GF-D8 (cell line): ENCODE results near the gene CA11.
A peak's percentile ranks its signal among the peaks of the same experiment; 100 is the strongest.
"Not testable (repeated sequence)": the region's sequence is repeated elsewhere in the genome, so short reads cannot be mapped to it uniquely, and the experiment has no call there.

Experiments used
- DNase-seq: peaks from one replicate; lab custom pipeline; 2025; lab: John Stamatoyannopoulos, UW

CA11 gene

DNA sequence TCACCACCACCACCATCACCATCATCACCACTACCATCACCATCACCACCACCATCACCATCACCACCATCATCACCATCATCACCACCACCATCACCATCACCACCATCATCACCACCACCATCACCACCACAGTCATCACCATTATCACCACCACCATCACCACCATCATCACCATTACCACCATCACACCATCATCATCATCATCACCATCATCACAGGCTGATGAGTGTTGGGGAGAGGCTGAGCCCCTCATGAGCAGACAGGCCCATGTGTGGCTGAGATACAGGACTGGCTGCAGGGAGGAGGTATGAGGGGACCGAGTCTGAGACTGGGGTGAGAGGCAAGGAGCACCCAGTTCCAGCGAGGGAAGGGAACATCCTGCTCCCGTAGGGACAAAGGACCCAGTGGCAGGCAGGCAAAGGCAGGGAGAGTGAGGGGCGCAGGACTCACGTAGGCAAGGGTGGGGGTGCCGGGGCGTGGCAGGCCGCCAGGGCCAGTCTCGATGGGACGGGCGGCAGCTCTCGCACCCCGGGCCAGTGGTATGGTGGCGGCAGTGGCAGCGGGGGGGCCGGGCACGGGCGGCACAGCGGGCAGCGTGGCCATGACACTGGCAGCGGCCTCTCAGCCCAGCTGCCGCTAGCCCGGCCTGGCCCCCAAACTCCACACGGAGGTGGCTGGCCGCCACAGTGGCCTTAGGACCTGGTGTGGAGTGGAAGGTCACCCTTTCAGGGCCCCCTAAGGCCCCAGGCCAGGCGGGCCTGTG, 24.1 kb upstream of the CA11 start:
- DNase-seq, result no peak

DNA sequence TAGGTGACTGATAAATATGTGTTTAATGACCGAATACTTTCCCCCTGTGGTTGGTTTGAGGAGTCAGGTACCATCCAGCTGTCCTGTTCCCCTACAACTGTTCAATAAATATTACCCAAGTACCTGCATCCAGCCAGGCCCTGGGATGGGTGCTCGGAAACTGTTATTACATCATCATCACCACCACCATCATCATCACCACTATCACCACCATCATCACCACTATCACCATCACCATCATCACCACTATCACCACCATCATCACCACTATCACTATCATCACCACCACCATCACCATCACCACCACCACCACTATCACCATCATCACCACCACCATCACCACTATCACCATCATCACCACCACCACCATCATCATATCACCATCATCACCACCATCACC, 22.8 kb upstream of the CA11 start:
- no peak for DNase-seq

DNA sequence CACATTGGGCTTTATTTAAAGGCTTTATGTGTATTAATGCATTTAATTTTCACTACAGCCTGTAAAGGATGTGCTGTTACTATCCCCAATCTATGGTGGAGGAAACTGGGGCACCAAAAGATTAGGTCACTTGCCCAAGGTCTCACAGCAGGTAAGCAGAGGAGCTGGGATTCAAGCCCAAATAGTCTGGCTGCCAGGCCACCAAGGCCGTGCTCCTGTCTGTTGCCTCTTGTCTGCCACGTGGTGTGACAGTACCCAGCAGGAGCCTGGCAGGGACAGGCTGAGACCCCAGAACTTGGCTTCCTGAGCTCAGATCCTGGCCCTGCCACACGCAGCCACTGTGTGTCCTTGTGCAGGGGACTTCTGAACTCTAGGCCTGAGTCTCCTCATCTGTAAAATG, 22.3 kb upstream of the CA11 start:
- DNase-seq, result no peak

DNA sequence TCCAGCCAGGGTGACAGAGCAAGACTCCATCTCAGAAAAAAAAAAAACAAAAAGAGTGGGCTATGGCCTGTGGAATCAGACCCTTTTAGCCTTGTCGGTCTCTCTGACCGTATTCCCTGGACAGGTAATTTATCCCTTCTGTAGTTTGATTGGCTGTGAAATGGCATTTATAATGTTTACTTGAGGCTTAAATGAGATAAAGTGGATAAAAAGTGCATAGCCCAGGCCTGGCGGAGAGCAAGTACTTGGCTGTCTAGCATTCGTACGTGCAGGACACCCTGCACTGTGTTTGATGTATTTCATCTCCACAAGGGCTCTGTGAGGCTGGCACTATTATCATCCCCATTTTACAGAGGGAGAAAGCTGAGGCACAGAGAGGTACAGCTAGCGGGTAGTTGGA, 19.8 kb upstream of the CA11 start:
- DNase-seq, result no peak

DNA sequence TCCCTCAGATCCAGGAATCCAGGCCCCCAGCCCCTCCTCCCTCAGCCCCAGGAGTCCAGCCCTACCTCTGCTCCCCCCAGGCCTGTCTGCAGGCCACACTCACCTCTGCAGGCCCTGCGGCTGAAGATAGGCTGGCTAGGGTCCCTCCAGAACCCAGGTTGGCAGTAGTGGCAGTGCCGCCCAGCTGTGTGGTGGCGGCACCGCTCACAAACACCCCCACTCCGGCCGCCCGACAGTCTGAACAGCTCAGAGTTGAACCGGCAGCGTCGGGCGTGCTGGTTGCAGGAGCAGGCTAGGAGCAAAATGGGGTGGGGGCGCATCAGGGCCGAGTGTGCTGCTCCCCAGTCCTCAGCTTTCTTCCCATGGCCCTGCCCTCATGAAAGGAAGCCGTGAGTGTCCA, 18.5 kb upstream of the CA11 start:
- DNase-seq, result no peak

DNA sequence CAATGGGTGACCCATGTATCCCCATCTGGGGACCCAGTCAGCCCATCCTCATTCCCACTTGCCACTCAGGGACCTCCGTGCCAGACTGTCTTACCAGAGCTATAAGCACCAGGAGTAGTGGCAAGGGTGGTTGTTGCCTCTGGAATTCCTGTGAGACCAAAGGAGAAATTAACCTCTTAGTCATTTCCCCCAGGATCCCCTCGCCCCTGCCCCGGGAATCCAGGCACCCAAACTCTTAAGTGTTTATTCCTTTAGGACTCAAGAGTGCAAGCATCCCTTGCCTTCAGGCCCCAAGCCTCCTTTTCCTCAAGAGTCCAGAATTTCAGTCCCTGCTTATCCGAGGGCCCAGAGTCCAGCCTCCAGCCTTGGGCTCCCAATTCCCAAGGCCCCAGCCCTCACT, 17.7 kb upstream of the CA11 start:
- no peak for DNase-seq

DNA sequence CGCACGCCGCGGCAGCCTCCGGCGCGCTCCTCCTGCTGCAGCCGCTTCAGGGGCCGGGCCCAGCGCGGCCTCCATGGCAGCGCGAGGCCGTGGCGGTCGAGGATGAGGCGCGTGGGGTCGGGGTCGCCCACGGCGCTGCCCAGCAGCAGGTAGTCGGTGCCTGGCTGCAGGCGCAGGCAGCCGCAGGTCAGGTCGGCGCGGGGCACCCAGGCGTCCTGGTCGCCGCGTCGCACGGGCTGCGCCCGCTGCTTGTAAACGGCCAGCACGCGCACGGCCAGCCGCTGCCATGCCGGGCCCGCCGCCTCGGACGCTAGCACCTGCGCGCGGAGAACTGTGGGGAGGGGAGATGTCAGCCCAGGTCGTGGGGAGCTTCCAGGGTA, 15.7 kb upstream of the CA11 start:
- DNase-seq, result no peak

DNA sequence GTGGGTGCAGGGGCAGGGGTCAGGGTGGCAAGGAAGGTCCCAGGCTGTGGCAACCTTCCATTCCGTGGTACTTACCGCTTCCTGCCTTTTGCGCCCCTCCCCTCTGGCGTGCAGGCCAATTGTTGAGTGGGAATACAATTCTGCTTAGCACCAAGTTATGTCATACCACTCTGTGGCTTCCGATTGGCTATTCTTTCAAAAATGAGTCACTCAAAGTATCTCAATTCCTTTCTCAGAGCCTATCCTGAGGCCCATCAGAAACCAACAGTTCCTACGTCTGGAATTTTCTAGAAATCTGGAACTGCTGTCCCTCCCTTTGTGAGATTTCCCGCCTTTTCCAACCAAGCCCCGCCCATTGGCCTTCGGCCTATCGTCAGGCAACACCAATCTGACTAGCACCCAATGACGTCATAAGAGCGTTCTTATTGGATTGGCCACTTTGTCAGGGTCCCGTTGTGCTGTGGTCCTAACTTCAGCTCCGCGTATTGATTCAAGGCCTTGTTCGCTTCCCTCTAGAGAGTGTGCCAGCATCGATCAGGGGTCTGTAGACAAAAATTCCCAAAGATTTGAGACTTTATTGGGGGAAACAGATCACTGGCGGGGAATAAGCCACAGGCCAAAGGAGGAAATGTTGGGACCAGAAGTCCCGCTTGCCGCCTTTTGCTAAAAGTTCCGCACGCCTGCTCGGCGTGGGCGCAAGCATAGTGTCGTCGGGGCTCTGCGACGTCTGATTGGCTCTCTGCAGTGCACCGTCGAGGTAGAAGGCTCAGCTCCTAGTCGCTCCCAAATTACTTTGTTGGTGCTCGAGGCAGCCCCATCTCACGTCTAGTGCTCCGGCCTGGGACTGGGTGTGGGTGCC, 15.1 kb upstream of the CA11 start:
- DNase-seq, result no peak

DNA sequence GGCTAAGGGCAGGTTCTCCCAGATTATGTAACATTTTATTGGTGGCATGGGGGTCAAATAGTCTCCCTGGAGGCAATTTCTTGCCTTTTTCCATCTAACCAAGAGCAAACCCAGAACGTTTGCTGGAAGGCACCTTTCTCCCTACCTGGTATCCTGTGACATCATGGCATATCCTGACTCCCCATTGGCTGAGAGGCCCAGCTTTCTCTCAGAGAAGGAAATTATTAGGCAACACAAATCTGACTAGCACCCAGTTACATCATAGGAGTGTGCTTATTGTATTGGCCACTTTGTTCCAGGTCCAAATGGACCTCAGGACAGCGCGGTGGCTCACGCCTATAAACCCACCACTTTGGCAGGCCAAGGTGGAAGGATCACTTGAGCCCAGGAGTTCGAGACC, 13.8 kb upstream of the CA11 start:
- no peak for DNase-seq

DNA sequence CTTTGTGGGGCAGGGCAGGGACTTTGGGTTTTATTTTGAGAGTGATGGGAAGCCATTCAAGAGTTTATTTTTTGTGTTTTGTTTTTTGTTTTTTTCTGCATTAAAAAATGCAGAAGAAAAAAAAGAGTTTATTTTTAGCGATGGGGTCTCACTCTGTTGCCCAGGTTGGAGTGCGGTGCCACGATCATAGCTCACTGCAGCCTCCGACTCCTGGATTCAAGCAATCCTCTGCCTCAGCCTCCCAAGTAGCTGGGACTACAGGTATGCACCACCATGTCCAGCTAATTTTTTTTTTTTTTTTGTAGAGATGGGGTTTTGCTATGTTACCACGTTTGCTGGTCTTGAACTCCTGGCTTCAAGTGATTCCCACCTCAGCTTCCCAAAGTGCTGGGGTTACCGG, 12.5 kb upstream of the CA11 start:
- DNase-seq, result no peak

DNA sequence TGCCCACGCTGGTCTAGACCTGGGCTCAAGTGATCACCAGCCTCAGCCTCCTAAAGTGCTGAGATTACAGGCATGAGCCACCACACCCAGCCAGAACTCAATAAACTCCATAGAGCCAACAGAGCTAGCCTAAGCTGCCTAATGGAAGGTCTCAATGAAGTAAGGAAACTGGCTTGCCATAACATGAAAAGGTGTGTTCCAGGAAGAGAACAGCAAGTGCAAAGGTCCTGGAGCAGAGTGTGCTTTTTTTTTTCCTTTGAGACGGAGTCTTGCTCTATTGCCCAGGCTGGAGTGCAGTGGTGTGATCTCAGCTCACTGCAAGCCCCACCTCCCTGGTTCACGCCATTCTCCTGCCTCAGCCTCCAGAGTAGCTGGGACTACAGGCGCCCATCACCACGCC, 11.8 kb upstream of the CA11 start:
- DNase-seq, result not testable (repeated sequence)

DNA sequence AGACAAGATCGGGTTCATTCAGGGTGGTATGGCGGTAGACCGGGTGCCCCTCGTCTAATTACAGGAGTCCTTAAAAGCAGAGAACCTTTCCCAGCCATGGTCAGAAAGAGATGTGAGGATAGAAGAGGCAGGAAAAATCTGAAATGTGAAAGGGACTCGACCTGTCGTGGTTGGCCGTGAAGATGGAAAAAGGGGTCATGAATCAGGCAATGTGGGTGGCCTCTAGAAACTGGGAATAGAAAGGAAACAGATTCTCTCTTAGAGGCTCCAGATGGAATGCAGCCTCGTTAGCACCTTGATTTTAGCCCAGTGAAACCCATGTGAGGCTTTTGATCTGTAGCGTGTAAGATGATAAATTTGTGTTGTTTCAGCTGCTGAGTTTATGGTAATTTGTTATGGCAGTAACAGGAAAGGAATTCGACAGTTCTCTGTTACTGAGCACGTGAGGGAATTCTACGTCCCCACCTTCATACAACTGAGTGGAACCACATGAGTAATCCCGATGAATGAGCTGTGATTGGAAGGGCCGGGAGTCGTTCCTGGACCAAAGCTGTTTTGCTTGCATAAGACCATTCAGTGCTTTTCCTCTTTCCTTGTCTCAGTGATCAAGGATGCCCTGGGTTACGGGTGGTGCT, 11.0 kb upstream of the CA11 start:
- DNase-seq, result no peak

DNA sequence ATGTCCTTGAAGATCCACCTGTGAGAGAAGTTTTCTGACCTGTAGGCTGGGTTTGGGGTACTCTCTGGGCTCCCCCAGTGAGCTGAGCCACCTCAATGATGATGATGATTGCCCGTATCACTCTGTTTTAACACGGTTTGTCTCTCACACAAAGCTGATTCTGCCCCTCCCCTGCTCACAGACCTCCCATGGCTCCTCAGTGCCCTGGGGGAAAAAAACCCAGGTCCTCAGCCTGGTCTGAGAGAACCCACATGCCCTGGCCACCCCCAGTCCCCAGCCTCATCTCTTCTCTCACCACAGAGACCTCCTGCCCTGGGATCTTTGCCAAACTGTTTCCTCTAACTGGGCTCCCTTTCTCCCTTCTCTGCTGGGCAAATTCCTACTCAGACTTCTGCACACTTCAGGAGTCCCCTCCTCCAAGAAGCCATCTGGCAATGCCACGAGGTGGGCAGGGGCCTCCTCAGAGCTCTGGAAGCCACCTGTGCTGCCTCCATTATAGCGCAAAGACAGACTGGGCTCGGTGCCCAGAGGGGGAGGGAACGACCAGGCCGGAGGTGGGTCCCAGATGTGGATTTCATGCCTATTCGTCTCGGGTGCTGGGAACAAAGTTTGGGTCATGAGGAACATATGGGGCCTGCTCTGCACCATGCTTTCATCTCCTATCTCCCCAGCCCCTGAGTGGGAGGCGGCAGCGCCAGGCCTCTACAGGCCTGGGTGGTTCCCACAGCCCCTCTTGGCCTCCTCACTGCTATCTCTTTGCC, 8.5 kb upstream of the CA11 start:
- DNase-seq, result no peak

DNA sequence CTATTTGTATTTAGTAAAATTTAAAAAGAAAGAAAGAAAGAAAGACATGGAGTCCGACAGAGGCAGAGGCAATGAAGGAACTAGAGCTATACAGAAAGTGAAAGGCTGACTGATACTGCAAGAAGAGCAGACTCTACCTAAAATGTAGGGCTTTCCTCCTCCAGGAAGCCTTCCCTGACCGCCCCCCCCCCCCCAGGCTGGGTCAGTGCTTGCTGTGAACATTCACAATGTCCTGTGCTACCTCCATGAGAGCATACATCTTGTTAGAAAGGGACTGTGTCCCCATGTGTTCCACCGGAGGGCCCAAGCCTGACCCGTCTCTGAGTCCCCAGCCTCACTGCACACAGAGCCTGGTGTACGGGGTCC, 5.7 kb upstream of the CA11 start:
- DNase-seq, result no peak

DNA sequence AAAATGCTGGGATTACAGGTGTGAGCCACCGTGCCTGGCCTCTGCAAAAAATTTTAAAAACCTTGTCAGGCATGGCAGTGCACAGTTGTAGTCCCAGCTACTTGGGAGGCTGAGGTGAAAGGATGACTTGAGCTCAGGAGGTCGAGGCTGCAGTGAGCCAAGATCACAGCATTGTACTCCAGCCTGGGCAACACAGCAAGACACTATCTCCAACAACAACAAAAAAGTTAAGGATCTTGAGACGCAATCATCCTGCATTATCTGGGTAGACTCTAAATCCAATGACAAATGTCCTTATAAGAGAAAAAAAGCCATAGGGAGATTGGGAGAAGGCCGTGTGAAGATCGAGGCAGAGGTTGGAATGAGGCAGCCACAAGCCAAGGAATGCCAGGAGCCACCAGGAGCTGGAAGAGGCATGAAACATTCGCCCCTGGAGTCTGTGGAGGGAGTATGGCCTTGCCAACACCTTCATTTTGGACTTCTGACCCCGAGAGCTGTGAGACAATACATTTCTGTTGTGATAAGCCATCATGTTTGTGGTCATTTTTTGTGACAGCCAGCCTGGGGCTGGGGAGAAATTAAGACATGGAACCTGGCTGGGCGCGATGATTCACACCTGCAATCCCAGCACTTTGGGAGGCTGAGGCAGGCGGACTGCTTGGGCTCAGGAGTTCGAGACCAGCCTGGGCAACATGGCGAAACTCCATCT, 5.1 kb upstream of the CA11 start:
- no peak for DNase-seq

DNA sequence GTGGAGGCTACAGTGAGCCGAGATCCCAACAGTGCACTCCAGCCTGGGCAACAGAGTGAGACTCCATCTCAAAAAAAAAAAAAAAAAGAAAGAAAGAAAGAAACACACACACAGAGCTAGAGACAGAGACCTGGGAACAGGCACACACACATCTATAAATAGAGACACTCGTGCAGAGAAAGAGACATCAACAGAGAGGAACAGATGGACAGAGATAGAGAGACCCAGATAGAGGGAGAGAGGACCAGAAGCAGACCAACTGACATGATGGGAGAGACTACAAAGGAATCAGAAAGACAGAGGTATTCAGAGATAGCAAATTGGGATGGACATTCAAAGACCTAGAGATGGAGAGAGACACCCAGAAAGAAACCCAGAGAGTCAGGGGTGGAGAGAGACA, 2.1 kb upstream of the CA11 start:
- DNase-seq, result no peak

DNA sequence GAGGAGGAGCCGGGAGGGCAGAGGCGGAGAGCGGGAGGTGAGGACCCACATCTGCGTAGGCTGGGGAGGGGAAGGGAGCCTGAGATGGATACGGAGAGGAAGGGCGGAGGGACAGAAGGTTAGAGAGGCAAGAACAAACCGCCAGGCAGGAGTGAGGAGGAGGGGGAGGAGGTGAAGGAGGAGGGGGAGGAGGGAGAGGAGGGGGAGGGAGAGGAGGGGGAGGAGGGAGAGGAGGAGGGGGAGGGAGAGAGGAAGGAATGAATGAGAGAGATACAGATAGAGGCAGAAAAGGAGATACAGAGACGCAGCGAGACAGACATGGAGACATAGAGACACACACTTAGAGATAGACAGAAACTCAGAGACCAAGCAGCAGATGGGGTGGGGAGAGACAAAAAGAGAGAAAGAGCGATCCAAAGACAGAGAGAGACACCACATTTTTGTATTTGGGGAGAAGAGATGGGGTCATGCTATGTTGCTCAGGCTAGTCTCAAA, 782 bp upstream of the CA11 start:
- peak; percentile 26 for DNase-seq

DNA sequence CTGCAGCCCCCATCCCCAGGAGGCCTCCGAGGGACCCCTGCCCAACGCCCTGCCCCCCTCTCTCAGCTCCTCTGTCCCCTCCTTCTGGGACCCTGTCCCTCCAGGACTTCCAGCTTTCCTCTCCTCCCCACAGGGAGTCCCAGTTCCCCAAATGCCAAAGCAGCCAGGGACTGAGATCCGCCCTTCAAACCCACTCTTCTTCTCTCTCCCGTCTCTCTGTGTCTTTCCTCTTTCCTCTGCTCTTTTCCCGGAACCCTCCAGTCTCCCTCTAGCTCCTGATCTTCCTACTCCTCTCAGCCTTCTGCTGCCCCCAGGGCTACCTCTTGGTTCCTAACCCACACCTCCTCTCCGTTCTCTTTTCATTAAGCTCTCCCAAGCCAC, 377 bp downstream of the CA11 start:
- DNase-seq, result no peak

DNA sequence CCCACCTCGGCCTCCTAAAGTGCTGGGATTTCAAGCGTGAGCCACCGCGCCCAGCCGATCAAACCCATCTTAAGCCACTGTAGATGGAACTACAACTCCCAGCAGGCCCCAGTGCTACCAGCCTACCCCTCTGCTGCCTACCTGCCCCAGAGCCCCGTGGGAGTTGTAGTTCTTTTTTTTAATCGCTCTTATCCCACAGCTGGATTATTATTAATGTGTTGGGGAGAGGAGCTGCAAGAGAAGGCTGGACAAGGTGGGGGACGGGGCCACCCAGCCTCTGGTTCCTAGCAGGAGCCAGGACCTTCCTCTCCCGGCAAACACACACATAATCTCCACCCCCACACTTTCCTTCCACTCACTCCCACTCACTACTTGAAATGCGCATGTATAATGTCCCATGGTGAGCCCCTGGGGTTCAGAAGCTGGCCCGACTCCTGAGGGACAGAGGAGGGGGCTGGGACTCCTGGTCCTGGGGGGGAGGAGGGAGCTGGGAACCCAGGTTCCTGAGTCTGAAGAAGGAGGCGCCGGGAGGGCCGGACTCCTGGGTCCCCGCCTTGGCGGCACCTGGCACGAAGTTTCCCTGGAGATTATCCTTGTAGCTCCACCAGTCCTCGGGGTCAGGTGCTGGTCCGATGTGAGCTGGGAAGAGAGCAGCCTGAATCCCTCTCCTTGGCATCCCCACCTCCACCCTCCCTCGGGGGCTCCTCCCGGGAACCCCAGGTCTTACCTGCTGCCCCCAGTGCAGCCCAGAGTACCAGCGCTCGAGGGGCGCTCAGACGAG, 958 bp downstream of the CA11 start:
- DNase-seq, result peak; percentile 29

DNA sequence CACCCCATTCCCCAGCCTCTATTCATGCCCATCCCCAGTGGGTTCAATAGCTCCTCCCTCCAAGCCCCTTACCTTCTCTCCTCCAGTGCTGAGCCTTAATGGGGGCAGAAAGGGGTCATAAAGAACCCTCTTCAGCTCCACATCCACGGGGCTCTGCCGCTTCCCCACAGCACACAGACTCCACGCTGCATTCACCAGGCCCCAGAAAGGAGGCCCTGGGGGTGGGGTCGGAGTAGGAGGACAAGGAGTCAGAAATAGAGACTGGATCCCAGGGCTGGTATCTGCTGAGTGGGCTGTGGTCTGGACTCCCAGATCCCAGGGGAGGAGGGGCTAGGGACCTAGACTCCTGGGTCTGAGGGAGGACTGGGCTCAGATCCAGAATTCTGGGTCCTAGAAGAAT, 1.6 kb downstream of the CA11 start:
- no peak for DNase-seq

DNA sequence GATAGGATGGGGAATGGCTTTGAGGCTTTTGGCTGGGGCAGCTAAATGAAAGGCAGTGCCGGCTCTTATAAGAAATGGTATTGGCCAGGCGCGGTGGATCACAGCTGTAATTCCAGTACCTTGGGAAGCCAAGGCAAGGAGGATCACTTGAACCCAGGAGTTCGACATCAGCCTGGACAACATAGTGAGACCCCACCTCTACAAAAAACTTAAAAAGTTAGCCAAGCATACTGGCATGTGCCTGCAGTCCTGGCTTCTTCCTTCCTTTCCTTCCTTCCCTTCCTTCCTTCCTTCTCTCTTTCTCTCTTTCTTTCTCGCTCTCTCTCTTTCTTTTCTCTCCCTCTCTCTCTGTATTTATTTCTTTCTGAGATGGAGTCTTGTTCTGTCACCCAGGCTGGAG, 3.1 kb downstream of the CA11 start:
- DNase-seq, result no peak
